Body of pancreas (tissue), 4 donors: ENCODE data around the gene RSPO1.

Source experiments
- CTCF ChIP-seq, 7 experiments: fragments of 450-650 bp in 4 of 7; fragments of 200-600 bp in 3 of 7; sonication (generic) in 3 of 7; IDR thresholded peaks; one replicate each; pipeline ENCODE4 v1.5.1; 2016 to 2019; ENCODE audit warnings: antibody characterized with exemption in 7 of 7
- POLR2A ChIP-seq, 3 donors: fragments of 450-650 bp; IDR thresholded peaks; one replicate each; pipeline ENCODE4 v1.6.1; 2016; ENCODE audit warnings: antibody characterized with exemption in 3 of 3, mild to moderate bottlenecking in 2 of 3

- TF ChIP-seq CTCF (IDR thresholded peaks at IDR 0.05) (no peak), POLR2A (IDR thresholded peaks at IDR 0.05) (no peak)
Measured at GRCh38 chr1:37620707-37621106, 14.0 kb downstream of the RSPO1 start.
